ENCODE data around the gene CEP89.

The CEP89 gene

DNA sequence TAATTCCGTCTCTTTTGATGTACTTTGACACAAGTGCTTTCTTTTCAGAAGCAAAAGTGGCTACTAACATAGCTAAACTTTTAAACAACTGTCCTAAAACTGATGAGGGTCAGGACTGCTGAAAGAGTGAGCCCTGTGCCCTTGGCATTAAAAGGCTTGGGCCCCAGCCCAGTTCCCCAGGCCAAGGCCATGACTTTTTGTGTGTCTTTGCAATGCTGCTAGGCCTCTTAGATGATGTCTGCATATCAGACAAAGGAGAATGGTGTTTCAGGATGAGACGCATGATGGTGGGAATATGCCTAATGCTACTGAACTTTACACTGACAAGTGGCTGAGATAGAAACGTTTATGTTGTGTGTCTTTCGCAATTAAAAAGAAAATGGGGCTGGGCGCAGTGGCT lies 140.1 kb downstream of the CEP89 start:
- DNase-seq: no peak

DNA sequence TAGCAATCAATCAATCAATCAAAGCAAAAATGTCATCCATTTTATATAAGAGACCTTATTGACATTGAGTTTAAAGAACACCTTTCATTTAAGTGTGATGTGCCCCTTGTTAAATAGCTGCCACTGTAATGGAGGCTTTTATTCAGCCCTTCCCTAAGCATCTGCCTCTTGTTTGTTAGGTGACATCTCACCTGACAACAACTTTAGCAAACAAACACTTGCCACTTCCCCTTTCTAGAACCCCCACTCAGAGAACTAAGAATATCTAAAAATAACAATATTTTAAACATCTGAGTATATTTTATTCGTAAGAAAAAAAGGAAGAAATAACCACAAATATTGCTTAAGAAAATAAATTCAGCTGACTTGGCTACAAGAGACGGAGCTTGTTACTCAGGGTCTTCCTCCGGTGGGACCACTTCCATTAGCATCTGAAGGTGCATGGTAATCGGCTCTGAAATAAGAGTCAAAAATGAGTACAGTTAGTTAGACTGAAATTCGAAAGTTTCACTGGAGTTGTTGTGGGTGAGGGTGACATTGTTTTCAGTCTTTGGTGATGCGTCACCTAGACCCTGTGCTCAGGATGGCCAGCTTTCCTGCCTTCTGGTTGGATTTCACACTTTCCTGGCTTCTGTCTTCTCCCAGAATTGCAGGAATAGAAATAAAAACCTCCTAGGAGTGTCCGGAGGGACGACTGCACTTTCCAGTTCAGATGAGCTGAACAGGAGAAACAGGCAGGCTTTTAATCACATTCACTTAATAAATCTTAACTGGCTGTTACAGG lies 141.3 kb downstream of the CEP89 start:
- DNase-seq: no peak

DNA sequence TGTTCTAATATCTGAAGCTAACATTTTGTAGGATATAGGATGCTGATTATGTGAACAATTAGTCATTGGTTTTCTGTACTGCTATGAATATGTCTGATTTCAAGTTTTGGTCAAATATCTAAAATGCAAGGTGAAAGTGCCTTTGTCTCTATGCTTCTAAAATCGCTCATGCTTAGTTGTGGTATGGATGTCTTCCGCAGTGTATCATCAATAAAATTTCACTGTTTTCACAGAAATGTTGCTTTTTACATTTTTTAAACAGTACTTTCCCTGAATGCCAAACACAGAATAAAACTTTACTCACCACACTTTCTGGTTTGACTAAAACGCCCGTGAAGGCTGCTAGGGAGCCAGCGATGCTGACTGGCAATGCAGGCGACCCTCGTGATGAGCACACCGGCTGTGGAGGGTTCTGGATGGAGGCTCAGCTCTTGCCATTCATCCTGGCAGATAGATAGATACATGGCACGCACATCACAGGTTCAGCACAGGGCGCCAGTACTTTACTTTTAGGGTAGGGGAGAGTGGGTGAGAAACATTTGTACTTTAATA lies 142.3 kb downstream of the CEP89 start:
- DNase-seq: peak; percentile 17

DNA sequence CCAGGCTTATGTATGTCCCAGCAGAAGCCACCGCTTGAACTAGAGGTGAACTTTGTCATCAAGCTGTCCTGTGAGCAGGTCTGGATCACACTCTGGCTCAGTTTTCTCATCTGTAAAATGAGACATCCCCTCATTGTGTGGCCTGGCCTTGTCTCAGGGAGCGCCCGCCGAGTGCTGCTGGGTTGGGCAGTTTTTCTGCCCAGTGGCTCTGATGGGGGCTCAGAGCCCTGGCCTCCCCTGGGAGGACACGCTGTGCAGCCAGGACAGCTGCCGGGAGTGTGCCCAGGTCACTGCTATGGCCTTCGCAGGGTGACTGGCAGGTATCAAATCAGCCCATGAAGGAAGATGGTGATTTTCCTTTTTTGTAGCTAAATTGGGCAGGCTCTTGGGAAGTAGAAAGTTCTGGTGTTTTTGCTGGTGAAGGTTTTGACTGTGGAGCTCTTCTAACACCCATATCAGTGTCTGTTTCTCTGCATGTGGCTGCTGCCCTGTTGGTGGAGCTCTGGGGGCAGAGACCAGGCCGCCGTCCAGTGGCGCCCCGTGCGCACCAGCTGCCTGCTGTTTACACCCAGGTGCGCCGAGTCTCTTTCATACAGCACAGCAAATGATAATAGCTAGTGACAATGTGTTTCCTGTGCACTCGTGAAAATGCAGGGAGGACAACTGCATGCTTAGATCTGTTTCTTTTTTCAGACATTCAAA lies 143.0 kb downstream of the CEP89 start:
- DNase-seq: no peak

DNA sequence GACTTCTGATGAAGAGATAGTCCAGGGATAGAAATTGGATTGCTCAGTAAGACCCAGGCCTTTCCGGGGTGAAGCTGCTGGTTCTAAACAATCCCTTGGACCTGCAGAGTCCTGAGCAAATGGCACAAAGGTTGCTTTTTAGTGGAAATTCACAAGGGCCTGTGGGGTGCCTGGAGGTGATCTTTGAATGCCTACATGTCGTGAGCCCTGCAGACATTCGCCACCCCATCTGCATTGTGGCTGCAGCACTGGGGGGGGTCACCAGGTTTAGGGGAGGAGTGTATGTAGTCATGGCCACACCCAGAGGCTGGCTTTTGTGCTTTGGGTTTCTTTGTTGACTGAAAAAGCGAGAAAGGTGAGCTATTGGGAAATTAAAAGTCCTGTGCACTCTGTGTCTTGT lies 143.6 kb downstream of the CEP89 start:
- no peak for DNase-seq

Measured in activated CD4-positive, alpha-beta T cell treated with anti-CD3 and anti-CD28 coated beads, Interleukin-2, Interleukin-6, amounts not matched to agents 100 ng/mL and 50 ng/mL, durations not matched to agents 16 hours and 8 hours (primary cell).